Right kidney (tissue), 1 donor: ENCODE measurements around the gene LRRC51.
"Not testable (repeated sequence)": the region's sequence is repeated elsewhere in the genome, so short reads cannot be mapped to it uniquely, and the experiment has no call there.

Experiments used
- DNase-seq: peaks from one replicate; pipeline ENCODE4 v3.0.0-alpha.2; 2016

Gene LRRC51

GRCh38 chr11:72105888-72106287, 25.2 kb downstream of the LRRC51 start, which contains the start of gene TOMT:
TOMT (plus strand) TSS chr11:72105924; CDS start chr11:72105952, 28 bp downstream.
- DNase-seq = no peak

- DNase-seq = peak; percentile 12
These were observed 30.9 kb downstream of the LRRC51 start for GRCh38 chr11:72111300-72112142.

GRCh38 chr11:72112143-72112977, 31.7 kb downstream of the LRRC51 start, which contains the start of gene ANAPC15:
ANAPC15 (minus strand) TSS chr11:72112695; CDS start chr11:72111276, 1,419 bp downstream.
- peak; percentile 100 for DNase-seq

GRCh38 chr11:72112978-72113808, 32.5 kb downstream of the LRRC51 start:
- peak; percentile 13 for DNase-seq

DNA sequence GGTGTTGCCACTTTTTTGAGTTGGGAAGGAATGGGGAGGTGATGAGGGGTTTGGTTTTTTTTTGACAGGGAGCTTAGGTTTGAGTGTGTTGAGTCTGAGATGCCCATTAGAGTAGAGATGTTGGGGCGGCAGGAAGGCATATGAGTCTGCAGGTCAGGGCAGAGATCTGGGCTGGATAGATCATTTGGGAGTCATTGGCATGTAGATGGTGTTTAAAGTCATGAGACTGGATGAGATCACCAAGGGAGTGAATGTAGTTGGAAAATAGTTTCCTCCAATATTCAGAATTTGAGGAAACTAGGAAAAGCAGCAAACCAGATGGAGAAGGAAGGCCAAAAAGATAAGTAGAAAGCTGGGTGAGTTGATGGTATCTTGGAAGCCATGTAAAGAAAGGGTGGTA, 33.9 kb downstream of the LRRC51 start:
- DNase-seq = no peak

DNA sequence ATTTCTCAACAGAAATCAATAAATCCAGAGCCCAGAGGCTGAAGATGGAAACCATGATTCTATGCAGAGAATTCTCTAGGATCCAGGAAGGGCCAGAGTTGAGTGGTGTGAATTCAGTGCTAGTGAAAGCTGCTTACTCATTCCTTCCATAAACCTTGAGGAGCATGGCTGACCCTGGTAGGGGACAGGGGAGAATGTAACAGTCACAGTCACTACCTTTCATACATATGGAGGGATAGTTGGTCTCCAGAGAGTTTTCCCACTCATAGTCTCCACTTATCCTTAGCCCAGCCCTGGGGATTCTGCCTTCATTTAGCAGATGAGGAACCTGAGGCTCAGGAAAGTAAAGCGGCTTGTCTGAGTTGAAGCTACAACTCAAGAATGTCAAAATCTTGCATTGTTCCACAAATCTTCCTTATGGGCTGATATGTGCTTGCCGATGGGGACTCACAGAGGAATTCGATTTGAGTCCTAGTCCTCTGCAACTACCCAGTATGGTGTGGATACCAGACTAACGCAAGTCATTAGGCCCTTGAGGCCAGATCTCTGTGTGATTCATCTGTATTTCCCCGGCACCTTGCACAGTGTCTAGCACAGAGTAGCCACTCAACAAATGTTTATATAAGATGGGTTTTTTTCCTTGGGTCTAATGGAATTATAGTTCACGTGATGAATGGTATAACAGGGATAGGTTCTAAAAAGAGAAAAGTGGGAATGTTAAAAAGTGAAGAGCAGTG, 35.5 kb downstream of the LRRC51 start:
- no peak for DNase-seq

- peak; percentile 15 for DNase-seq
These were observed 38.5 kb downstream of the LRRC51 start for GRCh38 chr11:72119198-72119597.

GRCh38 chr11:72120930-72121329, 40.3 kb downstream of the LRRC51 start:
- no peak for DNase-seq

DNA sequence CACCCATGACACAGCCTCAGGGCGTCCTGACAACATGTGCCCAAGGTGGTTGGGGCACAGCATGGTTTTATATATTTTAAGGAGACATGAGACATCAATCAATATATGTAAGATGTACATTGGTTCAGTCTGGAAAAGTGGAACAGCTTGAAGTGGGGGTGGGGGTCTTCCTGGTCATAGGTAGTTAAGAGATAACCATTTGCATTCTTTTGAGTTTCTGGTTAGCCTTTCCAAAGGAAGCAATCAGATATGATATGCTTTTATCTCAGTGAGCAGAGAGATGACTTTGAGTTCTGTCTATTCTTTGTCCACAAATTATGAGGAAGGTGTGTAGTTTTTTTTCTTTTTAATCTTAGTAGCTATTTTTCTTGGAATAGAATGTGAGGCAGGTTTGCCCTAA, 42.0 kb downstream of the LRRC51 start:
- DNase-seq = no peak

DNA sequence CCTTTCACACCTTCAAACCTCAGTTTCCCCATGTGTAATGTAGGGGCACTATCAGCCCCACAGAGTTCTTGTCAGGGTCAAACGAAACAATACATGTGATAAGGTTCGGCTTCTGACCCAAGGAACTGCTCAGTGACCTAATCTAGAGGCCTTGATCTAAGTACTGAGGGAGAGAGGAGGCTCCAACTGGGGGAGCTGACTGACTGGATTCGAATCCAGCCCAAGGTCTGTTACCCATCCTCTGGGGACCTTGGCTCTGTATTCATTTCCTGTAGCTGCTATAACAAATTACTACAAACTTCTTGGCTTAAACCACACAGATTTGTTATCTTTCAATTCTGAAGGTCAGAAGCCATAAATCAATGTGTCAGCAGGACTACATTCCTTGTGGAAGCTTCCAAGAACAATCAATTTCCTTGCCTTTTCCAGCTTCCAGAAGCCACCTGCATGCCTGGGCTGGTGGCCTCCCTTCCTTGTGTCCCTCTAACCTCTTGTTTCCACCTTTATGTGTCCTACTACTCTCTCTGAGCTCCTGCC, 42.5 kb downstream of the LRRC51 start:
- no peak for DNase-seq

GRCh38 chr11:72124046-72124445, 43.4 kb downstream of the LRRC51 start:
- no peak for DNase-seq

DNA sequence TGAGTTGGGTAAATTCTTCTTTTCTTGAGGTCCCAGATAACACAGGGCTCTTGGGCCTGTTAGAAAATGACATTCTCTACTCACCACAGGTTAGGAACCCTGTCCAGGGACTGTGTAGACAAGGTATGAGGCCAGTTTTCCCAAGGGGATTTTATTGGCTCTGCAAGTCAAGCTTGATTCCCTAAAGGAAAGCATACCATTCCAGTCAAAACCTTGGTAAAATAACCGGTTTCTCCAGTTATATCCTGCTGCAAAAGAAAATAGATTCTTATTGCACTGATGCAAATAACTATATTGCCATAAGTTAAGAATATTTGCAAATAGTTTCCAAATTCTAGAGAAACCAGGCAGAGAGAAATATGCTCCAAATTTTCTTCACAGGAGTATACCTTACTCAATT, 45.3 kb downstream of the LRRC51 start:
- no peak for DNase-seq

DNA sequence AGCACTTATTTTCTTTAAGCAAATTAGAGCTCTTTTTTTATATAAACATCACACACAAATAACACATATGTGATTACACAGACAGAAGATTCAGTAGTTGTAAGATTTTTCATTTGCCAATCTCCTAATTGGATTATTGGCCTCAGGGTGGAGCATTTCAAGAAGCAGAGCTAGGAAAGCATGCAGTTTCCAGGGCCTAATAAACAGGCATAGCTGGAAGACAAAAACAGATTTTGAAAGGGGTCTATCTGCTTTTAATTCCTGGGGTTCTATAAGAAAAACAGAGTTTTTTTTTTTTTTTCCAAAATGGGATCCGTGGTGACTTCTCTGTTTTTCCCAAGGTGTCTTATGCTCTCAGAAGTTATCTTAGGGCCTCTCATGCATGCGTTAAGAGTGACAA, 47.3 kb downstream of the LRRC51 start:
- DNase-seq = no peak

DNA sequence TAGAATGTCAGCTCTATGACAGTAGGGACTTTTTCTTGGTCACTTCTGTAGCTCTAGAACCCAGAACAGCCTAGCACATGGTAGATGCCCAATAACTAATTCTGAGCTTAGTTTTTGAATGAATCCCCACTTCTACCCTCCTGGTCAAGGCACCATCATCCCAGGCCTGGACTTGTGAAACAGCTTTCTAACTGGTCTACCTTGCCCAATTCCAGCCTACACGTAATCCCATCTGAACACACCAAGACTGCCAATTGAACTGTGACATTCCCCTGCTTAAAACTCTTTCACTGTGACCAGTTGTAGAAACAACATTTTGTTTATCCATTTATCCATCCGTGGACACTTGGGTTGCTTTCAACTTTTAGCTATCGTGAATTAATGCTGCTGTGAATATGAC, 48.7 kb downstream of the LRRC51 start:
- no peak for DNase-seq

DNA sequence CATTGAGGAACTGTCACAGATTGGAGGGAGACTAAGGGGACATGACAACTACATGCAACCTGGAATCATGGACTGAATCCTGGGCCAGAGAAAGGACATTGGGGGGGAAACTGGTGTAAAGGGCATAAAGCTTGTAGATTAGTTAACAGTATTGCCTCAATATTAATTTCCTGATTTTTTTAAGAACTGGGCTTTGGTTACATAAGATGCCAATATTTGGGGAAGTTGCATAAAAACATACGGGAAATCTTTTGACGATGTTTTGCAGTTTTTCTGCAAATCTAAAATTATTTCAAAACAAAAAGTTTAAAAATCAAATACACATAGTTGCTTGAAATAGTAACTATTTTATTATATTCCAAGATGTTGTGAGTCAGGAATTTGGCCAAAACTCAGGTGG, 52.0 kb downstream of the LRRC51 start:
- no peak for DNase-seq

- not testable (repeated sequence) for DNase-seq
These were observed 54.8 kb downstream of the LRRC51 start, which contains the start of gene FOLR3 for GRCh38 chr11:72135473-72135872. FOLR3 (plus strand) TSS chr11:72135725; CDS start chr11:72135953, 228 bp downstream.

- no peak for DNase-seq
These were observed 55.4 kb downstream of the LRRC51 start for GRCh38 chr11:72135891-72136683.

DNA sequence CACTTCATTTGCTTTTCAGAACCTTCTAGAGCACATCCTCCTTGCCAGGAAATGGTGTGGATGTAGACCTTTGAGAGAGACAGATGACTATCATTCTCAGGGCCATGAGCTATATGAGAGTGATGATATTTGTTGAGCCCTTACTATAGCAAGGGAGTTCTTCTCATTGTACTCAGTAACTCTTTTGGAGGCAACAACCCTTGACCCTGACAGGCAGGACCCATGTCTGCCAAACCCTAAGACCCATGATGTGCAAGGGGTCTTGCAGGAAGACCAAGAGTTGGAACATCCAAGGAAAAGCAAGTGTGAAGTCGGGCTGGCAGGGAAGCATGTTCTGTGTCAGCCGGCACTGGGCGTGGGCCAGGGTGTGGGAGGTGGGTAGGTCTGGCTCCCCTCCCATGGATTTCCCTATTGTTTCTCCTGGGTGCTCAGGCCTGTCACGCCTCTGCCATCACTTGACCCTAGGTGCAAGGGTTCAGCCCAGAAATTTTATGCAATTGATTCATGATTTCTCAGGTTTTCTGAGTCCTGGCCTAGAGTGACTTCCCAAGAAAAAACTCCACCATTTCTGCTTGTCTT, 56.1 kb downstream of the LRRC51 start:
- no peak for DNase-seq

GRCh38 chr11:72138821-72139390, 58.3 kb downstream of the LRRC51 start:
- DNase-seq = no peak

- no peak for DNase-seq
These were observed 58.9 kb downstream of the LRRC51 start for GRCh38 chr11:72139500-72139899.
